IPS DF 4.7 (cell line): ENCODE measurements around the gene TMEM238.
"Not testable (repeated sequence)": the region's sequence is repeated elsewhere in the genome, so short reads cannot be mapped to it uniquely, and the experiment has no call there.

Experiments used
- DNase-seq: peaks from one replicate; pipeline ENCODE4 v3.0.0-alpha.2; 2013; ENCODE audit warnings: low spot score; ENCODE audit errors: extremely low read depth

TMEM238 gene

DNA sequence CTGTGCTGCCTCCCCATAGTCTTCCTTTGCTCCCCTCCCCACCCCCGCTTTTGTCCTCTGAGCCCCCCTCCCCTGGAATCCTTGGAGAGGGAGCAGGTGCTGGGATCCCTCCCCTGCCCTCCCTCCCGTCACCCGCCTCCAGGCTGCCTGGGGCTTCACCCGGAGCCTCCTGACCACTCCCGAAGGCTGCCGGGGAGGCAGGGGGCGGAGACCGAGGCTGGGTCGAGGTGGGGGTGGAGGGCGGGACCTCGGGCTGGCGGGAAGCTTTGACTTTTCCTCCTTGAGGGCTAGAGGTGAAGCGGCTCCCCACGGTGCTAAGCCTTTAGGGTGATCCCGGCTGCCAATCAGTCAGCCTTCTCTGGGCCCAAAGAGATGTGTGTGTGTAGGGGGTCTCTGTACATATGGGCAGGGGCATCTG, 42.9 kb downstream of the TMEM238 start:
- no peak for DNase-seq

DNA sequence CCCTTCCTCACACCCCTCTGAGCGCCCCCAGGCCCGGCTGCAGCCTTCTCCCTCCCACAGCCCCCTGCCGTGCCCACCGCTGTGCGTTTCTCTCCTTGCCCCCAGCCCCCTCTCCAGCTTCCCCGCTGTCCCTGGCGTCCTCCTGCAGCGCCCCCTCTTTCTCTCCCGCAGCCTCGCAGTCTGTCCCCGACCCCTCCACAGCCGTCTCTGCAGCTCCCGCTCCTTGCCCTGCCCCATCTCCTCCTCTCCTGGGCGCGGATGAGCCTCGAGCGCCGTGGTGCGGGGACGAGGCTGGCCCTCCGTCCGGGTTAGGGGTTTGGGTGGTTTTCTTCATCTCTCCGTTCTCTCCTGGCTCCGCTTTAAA, 43.3 kb downstream of the TMEM238 start:
- DNase-seq = no peak

DNA sequence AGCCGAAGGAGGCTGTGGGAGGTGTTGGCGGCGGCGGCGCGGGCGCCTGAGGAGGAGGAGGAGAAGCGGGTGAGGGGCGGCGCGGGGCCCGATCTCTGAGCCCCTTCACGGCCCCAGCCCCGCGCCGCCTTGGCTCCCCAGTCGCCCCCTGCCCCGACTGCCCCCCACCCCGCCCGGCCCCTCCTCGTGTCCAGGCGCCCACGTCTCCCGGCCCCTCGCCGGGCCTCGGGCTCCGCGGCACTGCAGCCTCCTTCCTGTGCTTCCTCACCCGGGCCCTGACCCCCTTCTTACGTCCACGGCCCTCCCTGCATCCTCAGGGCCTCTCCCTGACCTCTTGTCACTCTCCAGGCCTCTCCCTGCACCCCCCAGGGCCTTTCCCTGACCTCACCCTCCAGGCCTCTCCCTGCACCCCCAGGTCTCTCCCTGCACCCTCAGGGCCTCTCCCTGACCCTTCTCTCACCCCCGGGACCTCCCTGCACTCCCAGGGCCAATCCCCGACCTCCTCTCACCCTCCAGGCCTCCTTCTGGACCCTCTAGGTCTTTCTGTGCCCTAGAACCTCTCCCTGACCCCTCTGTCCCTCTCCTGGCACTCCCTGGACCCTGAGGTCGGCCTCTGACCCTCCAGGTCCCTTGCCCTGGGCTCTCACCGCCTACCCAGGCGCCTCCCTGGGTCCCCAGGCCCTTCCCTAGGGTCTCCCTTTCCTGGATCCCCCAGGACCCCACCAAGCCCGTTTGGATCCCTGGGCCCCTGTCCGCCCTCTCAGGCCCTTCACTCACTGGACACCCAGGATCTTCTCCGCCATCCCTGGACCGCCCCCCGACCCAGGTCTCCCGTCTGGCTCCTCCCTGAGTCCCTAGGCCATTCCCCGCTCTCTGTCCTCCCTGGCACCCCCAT, 44.0 kb downstream of the TMEM238 start:
- no peak for DNase-seq

DNA sequence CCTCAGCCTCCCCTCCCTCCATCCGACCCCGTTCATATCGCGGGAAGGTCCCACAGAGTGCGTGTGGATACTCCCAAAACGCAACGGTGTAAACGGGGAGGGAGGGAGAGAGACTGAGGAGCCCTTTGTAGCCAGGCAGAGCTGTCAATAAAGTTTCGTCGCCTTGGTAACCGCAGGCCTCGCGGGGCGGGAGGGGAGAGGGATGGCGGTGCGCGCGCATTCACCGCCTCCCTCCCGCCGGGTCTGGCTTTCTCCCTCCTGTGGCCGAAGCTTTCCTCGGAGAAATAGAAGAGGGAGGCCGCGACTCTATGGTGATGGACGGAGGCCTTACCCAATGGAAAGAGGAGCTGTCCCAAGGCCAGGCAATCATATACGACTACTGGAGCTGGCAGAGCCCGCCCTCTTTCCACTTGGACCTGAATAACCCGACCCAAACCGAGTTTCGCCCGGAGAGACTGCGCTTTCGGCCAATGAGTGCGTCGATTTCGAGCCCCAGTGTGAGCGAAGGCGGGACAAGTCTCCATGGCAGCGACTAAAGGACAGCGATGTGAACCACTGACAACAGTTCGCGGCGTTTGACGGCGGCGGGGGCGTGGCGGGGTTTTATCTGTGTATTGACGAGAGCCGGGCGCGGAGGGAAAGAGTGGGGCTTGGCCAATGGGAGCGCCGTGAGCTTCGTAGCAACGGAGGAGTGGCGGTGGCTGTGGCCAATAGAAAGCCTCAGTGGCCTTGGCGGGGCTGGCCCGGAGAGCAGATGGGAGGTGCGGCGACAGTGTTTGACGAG, 44.8 kb downstream of the TMEM238 start, which contains the start of gene KMT5C:
Gene KMT5C, plus strand, starts transcription at position 772 of the 784 bp plus-strand sequence. CDS start 2,061 bp downstream, outside the sequence.
- peak; percentile 100 for DNase-seq

DNA sequence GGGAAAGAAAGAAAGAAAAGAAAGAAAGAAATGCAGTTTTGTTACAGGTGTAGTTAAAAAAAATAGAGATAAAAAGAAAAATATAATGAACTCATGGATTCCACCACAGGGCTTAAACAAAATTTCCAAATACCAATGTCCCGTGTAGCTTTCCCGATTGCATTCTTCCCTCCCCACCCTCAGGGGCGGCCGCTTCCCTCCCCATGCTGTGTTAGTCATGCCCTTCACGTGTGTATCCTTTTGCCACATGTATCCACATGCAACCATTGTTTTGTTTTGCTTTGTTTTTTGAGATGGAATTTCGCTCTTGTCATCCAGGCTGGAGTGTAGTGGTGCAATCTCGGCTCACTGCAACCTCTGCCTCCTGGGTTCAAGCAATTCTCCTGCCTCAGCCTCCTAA, 48.0 kb downstream of the TMEM238 start:
- DNase-seq = no peak

DNA sequence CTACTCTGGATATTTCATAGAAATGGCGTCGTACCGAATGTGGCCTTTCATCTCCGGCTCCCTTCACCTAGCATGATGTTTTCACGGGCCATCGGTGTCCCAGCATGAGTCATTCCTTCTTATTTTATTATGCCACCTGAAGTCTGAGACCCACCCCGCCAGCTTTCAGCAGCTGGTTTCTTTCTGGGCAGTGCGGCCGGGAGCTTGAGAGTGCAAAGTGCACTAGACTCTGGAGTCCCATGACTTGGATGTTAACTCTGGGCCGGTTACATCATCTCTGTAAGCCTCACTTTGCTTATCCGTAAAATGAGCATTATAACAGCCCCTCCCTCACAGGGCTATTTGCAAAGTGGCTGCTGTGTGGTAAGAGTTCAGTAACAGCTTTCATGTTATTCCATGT, 50.2 kb downstream of the TMEM238 start:
- no peak for DNase-seq

DNA sequence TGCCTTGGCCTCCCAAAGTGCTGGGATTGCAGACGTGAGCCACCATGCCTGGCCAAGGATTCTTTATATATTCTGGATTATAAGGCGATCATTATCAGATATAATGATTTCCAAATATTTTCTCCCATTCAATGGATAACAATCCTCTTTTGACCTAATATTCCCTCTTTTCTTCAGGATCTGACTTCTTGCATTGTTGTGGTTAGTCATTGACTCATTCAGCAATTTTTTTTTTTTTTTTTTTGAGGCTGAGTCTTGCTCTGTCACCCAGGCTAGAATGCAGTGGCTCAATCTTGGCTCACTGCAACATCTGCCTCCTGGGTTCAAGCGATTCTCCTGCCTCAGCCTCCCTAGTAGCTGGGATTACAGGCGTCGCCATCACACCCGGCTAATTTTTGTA, 54.3 kb downstream of the TMEM238 start:
- DNase-seq = not testable (repeated sequence)
